Right lobe of liver (tissue), 4 donors: ENCODE results near the gene CCSER1.

Source experiments
- POLR2A ChIP-seq: fragments of 450-650 bp; IDR thresholded peaks from one replicate; pipeline ENCODE4 v1.6.1; 2017; ENCODE audit warnings: antibody characterized with exemption, mild to moderate bottlenecking
- TF ChIP-seq, protein P1 (sequence below), 4 donors: fragments of 200-600 bp in 3 of 4; fragments of 450-650 bp in 1 of 4; IDR thresholded peaks; one replicate each; pipeline versions ENCODE4 v1.5.1 to v1.8.0; 2016 to 2022; ENCODE audit warnings: antibody characterized with exemption in 4 of 4, mild to moderate bottlenecking in 2 of 4
- donor health status: DM: no; HTN: no; CAD: no.
- donor health status: DM: no; HTN: no; CAD: no.
- donor health status: DM: no; HTN: yes; CAD: no.

DNA sequence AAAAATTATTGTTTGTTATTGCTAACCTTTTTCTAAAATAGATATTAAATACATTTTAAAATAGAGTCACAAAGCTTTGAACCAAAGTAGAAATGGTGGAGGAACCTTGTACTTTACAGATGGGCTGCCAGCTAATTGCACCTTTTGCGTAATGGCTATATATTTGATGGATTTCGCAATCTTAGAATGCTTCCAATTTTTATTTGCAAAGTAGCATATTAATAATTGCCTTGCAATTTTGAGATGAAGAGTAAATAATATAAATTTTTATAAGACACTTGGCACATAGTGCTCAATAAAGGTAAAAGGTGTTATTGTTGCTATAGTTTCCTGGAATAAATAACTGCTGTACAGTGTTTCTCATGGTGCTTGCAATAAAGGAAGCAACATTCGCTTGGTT lies 533.5 kb downstream of the CCSER1 start:
- no peak for TF ChIP-seq POLR2A
- TF ChIP-seq, protein P1, sequence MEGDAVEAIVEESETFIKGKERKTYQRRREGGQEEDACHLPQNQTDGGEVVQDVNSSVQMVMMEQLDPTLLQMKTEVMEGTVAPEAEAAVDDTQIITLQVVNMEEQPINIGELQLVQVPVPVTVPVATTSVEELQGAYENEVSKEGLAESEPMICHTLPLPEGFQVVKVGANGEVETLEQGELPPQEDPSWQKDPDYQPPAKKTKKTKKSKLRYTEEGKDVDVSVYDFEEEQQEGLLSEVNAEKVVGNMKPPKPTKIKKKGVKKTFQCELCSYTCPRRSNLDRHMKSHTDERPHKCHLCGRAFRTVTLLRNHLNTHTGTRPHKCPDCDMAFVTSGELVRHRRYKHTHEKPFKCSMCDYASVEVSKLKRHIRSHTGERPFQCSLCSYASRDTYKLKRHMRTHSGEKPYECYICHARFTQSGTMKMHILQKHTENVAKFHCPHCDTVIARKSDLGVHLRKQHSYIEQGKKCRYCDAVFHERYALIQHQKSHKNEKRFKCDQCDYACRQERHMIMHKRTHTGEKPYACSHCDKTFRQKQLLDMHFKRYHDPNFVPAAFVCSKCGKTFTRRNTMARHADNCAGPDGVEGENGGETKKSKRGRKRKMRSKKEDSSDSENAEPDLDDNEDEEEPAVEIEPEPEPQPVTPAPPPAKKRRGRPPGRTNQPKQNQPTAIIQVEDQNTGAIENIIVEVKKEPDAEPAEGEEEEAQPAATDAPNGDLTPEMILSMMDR (IDR thresholded peaks at IDR 0.05), result no peak
